Left lung (tissue), 10 donors: ENCODE measurements around the gene GNG7. TPM values are rescaled to one million over a fixed set of nuclear protein-coding genes. Genes with fewer than 3 reads are reported as not detected.
A peak's percentile ranks its signal among the peaks of the same experiment; 100 is the strongest.
"Not testable (repeated sequence)": the region's sequence is repeated elsewhere in the genome, so short reads cannot be mapped to it uniquely, and the experiment has no call there.

Source experiments
- ATAC-seq: fragments of 200-7000 bp; cut with Tn5 transposase; one replicate; pipeline ENCODE4 v1.9.1; 2020; ENCODE audit warnings: moderate library complexity
- DNase-seq, 4 donors: peaks; one replicate each; pipeline ENCODE4 v3.0.0-alpha.2; 2013 to 2020
- H3K27ac ChIP-seq, 2 donors: fragments of 200-600 bp; sonication (generic) in 1 of 2; one replicate each; pipeline versions ENCODE4 v1.5.0 to v1.8.0; 2020 to 2021
- H3K27me3 ChIP-seq, 2 donors: fragments of 200-600 bp; sonication (generic) in 1 of 2; one replicate each; pipeline versions ENCODE4 v1.5.0 to v1.8.0; 2020 to 2021
- H3K36me3 ChIP-seq, 2 donors: fragments of 200-600 bp; sonication (generic) in 1 of 2; one replicate each; pipeline versions ENCODE4 v1.5.0 to v1.8.0; 2020 to 2021
- H3K4me1 ChIP-seq, 2 donors: fragments of 200-600 bp; one replicate each; pipeline ENCODE4 v1.8.0; 2021
- H3K4me3 ChIP-seq, 2 donors: fragments of 200-600 bp; sonication (generic) in 1 of 2; one replicate each; pipeline versions ENCODE4 v1.5.0 to v1.8.0; 2020 to 2021; ENCODE audit warnings: mild to moderate bottlenecking in 1 of 2
- H3K9me3 ChIP-seq, 2 donors: fragments of 200-600 bp; sonication (generic) in 1 of 2; one replicate each; pipeline versions ENCODE4 v1.5.0 to v1.8.0; 2020 to 2021
- intact Hi-C, 2 donors: fragments of 100-400 bp; cut with DNase I; formaldehyde crosslinking; loops; one replicate each; pipeline versions ENCODE4 v1.11.2 to v1.14.2; 2022
- polyA plus RNA-seq, 6 donors: library from polyadenylated mRNA; unstranded; fragments of 120-200 nt; gene quantifications; one replicate each; pipeline ENCODE4 v1.2.1, GENCODE V29; 2013; ENCODE audit not compliant: insufficient read length in 6 of 6
- total RNA-seq, 2 donors: library from RNA; stranded (reverse); fragmentation: NEBNext Ultra II Directional; extraction: Animal tissue kit (Norgen Biotek cat#: 25700); gene quantifications; one replicate each; pipeline ENCODE4 v1.2.1, GENCODE V29; 2021
- TF ChIP-seq, protein P1 (sequence below), 2 donors: fragments of 200-600 bp; sonication (generic) in 1 of 2; IDR thresholded peaks; one replicate each; pipeline versions ENCODE4 v1.5.0 to v1.8.0; 2021; ENCODE audit warnings: antibody characterized with exemption in 2 of 2
- donor health status: DM: no; HTN: yes; CAD: no.
- donor health status: DM: no; HTN: no; CAD: no.

The GNG7 gene
- total and polyA plus RNA-seq, 8 donors: 3.8 to 7.1 (median 5.5) TPM

DNA sequence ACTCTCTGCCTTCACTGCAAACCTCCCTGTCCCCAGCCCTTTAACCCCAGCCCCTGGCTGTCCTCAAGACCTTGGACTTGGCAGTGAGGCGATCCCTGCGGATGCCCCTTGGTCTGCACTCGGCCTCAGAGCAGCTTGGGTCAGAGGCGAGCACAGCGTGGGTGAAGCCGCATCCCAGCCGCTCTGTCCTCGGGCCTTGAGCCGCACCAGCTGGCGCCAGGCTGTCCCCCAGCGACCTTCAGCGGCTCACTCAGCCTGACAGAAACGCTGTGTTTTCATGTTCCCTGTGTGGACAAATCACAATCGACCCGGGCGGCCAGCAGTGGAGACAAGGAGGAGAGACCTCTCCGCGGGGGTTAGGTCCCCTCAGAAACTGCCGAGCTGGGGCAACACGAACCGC, 52.0 kb downstream of the GNG7 start:
- no peak for ATAC-seq
- no peaks in the 10 kb centered on the region for H3K9me3 ChIP-seq
- no peak overlapping the region for H3K4me3 ChIP-seq
- intact Hi-C loops: loop anchor here in 1 of 2 donors (10.0 kb wide), 1 partner anchor 94 kb away; the partner anchor contains the start of gene SLC39A3
- H3K4me1 ChIP-seq: no peaks in the 10 kb centered on the region
- no peak for DNase-seq
- H3K27ac ChIP-seq: no peak overlapping the region
- peaks cover 0 to 4% of the 10 kb centered on the region in 2 donors for H3K27me3 ChIP-seq
- TF ChIP-seq, protein P1, sequence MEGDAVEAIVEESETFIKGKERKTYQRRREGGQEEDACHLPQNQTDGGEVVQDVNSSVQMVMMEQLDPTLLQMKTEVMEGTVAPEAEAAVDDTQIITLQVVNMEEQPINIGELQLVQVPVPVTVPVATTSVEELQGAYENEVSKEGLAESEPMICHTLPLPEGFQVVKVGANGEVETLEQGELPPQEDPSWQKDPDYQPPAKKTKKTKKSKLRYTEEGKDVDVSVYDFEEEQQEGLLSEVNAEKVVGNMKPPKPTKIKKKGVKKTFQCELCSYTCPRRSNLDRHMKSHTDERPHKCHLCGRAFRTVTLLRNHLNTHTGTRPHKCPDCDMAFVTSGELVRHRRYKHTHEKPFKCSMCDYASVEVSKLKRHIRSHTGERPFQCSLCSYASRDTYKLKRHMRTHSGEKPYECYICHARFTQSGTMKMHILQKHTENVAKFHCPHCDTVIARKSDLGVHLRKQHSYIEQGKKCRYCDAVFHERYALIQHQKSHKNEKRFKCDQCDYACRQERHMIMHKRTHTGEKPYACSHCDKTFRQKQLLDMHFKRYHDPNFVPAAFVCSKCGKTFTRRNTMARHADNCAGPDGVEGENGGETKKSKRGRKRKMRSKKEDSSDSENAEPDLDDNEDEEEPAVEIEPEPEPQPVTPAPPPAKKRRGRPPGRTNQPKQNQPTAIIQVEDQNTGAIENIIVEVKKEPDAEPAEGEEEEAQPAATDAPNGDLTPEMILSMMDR (IDR thresholded peaks at IDR 0.05): no peak
- no peaks in the 10 kb centered on the region for H3K36me3 ChIP-seq

DNA sequence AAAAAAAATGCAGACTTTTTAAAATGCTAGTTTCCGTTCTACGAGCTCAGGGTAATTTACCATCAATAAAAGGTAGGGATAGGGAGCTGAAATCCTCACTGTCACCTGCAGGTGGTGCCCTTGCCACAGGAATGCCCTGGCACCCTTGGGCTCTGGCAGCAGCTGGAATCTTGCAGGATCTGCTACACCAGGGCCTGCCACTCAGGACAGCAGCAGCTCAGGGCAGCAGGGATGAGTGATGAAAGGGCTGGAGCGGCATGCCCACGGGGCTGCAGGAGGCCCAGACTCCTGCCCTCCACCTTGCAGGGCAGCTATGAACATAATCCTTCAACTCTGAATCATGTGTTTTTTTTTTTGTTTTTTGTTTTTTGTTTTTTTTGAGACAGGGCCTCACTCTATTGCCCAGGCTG, 54.0 kb downstream of the GNG7 start:
- TF ChIP-seq, protein P1 (IDR thresholded peaks at IDR 0.05): peak; percentile 69 to 88
- ATAC-seq (peak; percentile 100), DNase-seq (peak in 3 of 4 donors; percentile 51 to 89 (median 75))
- Histone ChIP-seq H3K4me1 (no peaks in the 10 kb centered on the region), H3K36me3 (no peaks in the 10 kb centered on the region), H3K27ac (no peak overlapping the region), H3K9me3 (no peaks in the 10 kb centered on the region), H3K27me3 (no peaks in the 10 kb centered on the region), H3K4me3 (no peak overlapping the region)
- intact Hi-C loops: loop anchor here in 1 of 2 donors (5.0 to 10.0 kb wide), 2 partner anchors 94 to 226 kb away; partner anchors contain the start of gene SLC39A3

DNA sequence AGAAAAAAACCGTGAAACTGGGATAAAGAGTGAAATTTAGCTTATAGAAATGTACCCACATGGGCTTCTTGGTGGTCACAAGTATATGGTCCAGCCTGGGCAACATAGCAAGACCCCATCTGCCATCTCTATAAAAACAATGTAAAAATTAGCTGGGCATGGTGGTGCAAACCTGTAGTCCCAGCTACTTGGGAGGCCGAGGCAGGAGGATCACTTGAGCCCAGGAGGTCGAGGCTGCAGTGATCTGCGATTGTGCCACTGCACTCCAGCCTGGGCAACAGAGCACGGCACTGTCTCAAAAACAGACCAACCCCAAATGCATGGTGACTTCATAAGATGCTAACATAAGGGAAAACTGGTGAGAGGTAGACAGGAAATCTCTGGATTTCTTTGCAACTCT, 54.4 kb downstream of the GNG7 start:
- no peaks in the 10 kb centered on the region for H3K27me3 ChIP-seq
- no peak overlapping the region for H3K27ac ChIP-seq
- H3K9me3 ChIP-seq: no peaks in the 10 kb centered on the region
- no peaks in the 10 kb centered on the region for H3K36me3 ChIP-seq
- DNase-seq: peak in 1 of 4 donors; percentile 10
- ATAC-seq: no peak
- H3K4me1 ChIP-seq: no peaks in the 10 kb centered on the region
- TF ChIP-seq, protein P1 (IDR thresholded peaks at IDR 0.05): no peak
- H3K4me3 ChIP-seq: no peak overlapping the region
- intact Hi-C loops: loop anchor here in 1 of 2 donors (5.0 to 10.0 kb wide), 2 partner anchors 94 to 227 kb away; partner anchors contain the start of gene SLC39A3

DNA sequence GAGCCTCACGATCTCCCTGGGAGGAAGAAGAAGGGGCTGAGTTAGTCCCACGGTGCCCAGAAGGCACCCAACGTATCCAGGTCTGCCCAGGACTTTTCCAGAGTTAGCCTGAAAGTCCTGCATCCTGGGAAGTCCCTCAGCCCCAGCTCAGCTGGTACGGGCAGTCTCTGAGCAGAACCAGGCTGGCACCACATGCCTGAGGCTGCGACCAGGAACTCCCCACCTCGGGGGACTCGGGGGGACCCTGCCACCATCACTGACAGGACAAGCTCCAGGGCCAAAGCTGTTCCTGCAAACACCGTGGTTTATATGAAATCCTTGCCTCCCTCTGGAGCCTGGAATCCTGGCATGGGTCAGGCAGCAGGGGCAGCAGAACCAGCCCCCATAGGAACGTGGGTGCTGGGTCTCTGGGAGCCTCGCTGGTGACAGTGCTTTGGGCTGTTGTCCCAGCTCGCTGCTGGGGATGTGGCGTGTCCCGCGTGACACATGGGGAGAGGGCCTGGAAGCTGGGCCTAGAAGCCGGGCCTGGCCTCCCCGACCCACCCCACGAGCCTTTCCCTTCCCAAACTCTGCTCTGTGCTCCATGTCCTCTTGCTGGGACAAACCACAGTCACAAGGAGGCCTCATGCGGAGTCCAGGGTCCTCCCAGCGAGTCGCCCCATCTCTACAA, 55.5 kb downstream of the GNG7 start:
- no peaks in the 10 kb centered on the region for H3K27me3 ChIP-seq
- no peak for ATAC-seq
- no peaks in the 10 kb centered on the region for H3K36me3 ChIP-seq
- intact Hi-C loops: loop anchor here in 1 of 2 donors (5.0 to 10.0 kb wide), 2 partner anchors 95 to 228 kb away; partner anchors contain the start of gene SLC39A3
- no peak overlapping the region for H3K27ac ChIP-seq
- H3K9me3 ChIP-seq: no peaks in the 10 kb centered on the region
- H3K4me1 ChIP-seq: no peaks in the 10 kb centered on the region
- TF ChIP-seq, protein P1 (IDR thresholded peaks at IDR 0.05): no peak
- DNase-seq: peak in 1 of 4 donors; percentile 39
- H3K4me3 ChIP-seq: no peak overlapping the region

DNA sequence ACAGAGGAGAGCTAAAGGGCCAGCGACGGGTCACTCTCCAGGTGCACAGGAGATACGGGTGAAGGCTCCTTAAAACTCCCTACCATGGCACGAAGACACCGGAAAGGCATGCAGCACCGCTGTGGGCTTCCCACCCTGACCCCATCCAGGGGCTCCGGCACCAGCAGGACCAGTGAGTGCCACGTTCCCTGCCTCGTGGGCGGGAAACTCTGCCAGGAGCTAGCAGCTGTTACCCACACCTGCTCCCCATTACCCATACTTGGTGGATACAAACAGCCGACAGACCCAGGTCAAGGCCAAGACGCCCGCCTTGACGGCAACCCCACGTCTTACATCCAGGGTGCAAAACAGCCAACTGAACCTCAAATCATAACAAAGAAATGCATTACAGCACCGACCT, 56.7 kb downstream of the GNG7 start:
- TF ChIP-seq, protein P1 (IDR thresholded peaks at IDR 0.05): no peak
- intact Hi-C loops: loop anchor here in 1 of 2 donors (5.0 to 10.0 kb wide), 2 partner anchors 96 to 229 kb away; partner anchors contain the start of gene SLC39A3
- no peaks in the 10 kb centered on the region for H3K27me3 ChIP-seq
- no peaks in the 10 kb centered on the region for H3K9me3 ChIP-seq
- H3K4me1 ChIP-seq: no peaks in the 10 kb centered on the region
- no peak for ATAC-seq
- H3K27ac ChIP-seq: no peak overlapping the region
- no peak overlapping the region for H3K4me3 ChIP-seq
- no peaks in the 10 kb centered on the region for H3K36me3 ChIP-seq
- no peak for DNase-seq

DNA sequence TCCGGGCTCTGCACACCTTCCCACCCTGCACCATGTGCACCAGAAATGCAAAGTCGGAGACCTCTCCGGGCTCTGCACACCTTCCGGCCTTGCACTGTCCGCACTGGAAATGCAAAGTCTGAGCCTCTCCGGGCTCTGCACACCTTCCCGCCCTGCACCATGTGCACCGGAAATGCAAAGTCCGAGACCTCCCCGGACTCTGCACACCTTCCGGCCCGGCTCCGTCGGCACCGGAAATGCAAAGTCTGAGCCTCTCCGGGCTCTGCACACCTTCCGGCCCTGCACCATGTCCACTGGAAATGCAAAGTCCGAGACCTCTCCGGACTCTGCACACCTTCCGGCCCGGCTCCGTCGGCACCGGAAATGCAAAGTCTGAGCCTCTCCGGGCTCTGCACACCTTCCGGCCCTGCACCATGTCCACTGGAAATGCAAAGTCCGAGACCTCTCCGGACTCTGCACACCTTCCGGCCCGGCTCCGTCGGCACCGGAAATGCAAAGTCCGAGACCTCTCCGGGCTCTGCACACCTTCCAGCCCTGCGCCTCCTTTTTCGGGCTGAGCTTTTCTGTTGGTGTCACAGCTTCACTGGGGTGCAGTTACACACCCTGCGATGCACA, 59.3 kb downstream of the GNG7 start:
- not testable (repeated sequence) for DNase-seq, H3K4me1 ChIP-seq, H3K27ac ChIP-seq, H3K9me3 ChIP-seq, H3K27me3 ChIP-seq, H3K36me3 ChIP-seq, H3K4me3 ChIP-seq, ATAC-seq
- intact Hi-C loops: loop anchor here in 1 of 2 donors (10.0 kb wide), 1 partner anchor 232 kb away; no protein-coding TSS in a partner anchor
